GM21723 (cell line): Measurements from ENCODE around the gene NAGA.

Experiments used
- ATAC-seq: cut with Tn5 transposase; IDR thresholded peaks from one replicate; pipeline ENCODE4 v1.9.1; 2021; ENCODE audit warnings: mild to moderate bottlenecking, moderate library complexity; ENCODE audit not compliant: unreplicated experiment

NAGA gene

GRCh38 chr22:42050641-42051180 lies 19.9 kb downstream of the NAGA start:
- no peak for ATAC-seq

- ATAC-seq: no peak
These were observed 28.8 kb downstream of the NAGA start for GRCh38 chr22:42041784-42042183.

GRCh38 chr22:42039271-42039670 lies 31.3 kb downstream of the NAGA start:
- ATAC-seq: no peak

DNA sequence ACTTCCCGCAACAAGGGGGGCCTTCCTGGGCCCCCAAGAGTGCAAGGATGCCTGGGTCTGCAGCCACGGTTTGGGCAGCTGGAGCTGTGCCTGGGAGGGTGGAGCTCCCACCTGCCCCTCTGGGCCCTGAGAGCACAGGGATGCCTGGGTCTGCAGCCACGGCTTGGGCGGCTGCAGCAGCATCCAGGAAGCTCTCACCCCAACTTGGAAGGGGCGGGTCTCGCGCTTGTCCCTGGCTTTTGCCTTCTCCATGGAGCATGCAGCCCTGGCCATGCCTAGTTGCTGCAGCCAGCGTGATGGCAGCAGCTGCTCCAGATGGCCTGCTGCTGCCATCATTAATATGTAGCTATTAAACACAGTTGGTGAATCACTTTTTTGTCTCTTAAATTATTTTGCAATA lies 35.4 kb downstream of the NAGA start:
- no peak for ATAC-seq

- ATAC-seq: no peak
These were observed 37.1 kb downstream of the NAGA start for GRCh38 chr22:42033263-42034181.

DNA sequence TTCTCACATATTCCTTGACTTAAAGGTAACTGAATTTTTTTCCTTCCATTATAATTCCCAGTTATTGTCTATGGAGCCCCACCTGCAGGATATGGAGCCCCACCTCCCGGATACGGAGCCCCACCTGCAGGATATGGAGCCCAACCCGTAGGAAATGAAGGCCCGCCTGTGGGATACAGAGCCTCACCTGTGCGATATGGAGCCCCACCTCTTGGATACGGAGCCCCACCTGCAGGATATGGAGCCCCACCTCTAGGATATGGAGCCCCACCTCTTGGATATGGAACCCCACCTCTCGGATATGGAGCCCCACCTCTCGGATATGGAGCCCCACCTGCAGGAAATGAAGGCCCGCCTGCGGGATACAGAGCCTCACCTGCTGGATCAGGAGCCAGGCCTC lies 43.9 kb downstream of the NAGA start:
- ATAC-seq: no peak

DNA sequence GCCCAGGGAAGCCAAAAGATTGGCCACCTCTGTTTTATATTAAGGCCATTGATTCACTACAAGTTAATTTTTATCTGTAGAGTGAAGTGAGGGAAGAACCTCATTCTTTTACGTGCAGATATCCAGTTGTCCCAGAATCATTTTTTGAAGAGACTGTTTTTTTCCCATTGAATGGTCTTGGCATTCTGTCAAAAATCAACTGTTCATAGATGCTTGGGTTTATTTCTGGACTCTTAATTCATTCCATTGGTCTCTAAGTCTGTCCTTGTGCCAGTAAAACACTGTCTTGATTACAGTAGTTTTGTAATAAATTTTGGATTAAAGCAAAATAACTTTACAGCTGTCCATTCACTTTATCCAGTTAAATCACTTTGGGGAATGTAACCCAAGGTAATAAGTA lies 45.2 kb downstream of the NAGA start:
- ATAC-seq: no peak

- ATAC-seq: no peak
These were observed 48.3 kb downstream of the NAGA start for GRCh38 chr22:42022162-42022847.

DNA sequence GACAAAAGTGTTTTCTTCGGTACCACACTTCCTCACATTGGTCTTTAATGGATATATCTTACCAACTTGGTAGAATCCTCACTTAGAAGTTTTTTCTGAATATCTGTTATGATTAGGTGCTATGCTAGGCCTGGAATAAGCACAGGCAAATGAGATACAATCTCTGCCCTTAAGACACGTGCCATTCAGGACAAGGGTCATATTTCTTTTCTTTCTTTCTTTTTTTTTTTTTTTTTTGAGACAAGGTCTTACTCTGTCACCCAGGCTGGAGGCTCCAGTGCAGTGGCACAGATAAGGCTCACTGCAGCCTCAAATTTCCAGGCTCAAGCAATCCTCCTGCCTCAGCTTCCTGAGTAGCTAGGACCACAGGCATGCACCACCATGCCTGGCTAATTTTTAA lies 49.0 kb downstream of the NAGA start:
- no peak for ATAC-seq

GRCh38 chr22:42018224-42018623 lies 52.4 kb downstream of the NAGA start:
- no peak for ATAC-seq

DNA sequence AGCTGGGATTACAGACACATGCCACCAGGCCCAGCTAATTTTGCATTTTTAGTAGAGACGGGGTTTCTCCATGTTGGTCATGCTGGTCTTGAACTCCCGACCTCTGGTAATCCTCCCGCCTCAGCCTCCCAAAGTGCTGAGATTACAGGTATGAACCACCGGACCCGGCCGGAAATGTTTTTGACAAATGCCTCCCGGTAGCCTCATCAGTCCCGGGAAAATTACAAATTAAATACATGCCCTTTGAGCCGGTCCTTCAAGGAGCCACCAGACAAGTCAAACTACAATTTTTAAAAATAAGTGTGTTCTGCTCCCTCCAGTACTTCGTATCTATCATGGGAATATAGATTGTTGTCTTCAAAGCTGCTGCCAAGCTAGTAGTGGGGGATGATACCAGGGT lies 54.5 kb downstream of the NAGA start:
- ATAC-seq: no peak

DNA sequence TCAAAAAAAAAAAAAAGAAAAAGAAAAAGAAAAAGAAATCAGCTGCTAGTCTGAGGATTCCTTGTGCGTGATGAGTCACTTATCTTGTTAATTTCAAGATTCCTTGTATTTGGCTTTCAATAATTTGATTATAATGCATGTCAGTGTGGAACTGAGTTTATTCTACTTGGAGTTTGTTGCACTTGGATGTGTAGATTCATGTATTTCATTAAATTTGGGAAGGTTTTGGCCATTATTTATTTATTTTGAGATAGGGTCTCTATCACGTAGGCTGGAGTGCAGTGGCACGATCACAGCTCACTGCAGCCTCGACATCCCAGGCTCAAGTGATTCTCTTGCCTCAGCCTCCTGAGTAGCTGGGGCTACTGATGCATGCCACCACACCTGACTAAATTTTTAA lies 57.2 kb downstream of the NAGA start:
- ATAC-seq: no peak

DNA sequence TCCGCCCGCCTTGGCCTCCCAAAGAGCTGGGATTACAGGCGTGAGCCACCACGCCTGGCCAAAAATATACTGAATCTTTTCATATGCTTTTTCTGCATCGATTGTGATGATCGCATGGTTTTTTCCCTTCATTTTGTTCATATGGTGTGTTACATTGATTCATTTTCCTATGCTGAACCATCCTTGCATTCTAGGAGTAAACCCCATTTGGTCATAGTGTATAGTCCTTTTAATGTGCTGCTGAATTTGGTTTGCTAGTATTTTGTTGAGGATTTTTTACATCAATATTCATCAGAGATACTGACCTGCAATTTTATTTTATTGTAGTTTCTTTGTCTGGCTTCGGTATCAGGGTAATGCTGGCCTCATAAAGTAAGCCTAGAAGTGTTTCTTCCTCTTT lies 59.8 kb downstream of the NAGA start:
- ATAC-seq: no peak
